ENCODE data around the gene KANSL3. TPM values are rescaled to one million over a fixed set of nuclear protein-coding genes. Genes with fewer than 3 reads are reported as not detected.

KANSL3 gene
- polyA plus RNA-seq, 1 experiment = 28.3 TPM

GRCh38 chr2:96604104-96604503 is 34.0 kb downstream of the KANSL3 start:
- no peak overlapping the region for H3K4me3 ChIP-seq (ENCODE audit: low read depth, low read length)
- no peak for DNase-seq (ENCODE audit: low read depth)
- TF ChIP-seq CTCF (IDR thresholded peaks at IDR 0.05; ENCODE audit: insufficient read depth, low read depth, low read length) = peak; percentile 8; the same call in 1 of the 2 replicates
- H3K36me3 ChIP-seq (ENCODE audit: control insufficient read depth, insufficient read depth, low read length) = peaks cover 40% of the 10 kb centered on the region
- CTCF ChIA-PET = interaction anchor here (0.7 to 1.4 kb wide), 3 partner anchors 14 to 33 kb away, joined by 3 to 5 read pairs (median 4); no protein-coding TSS in a partner anchor
- POLR2A ChIA-PET = no interaction called here
- H3K27me3 ChIP-seq (ENCODE audit: control insufficient read depth, insufficient read depth, low read length) = no peaks in the 10 kb centered on the region

GRCh38 chr2:96602330-96602823 is 35.7 kb downstream of the KANSL3 start:
- CTCF ChIA-PET = no interaction called here
- peaks cover 31% of the 10 kb centered on the region for H3K36me3 ChIP-seq (ENCODE audit: control insufficient read depth, insufficient read depth, low read length)
- no peak overlapping the region for H3K4me3 ChIP-seq (ENCODE audit: low read depth, low read length)
- H3K27me3 ChIP-seq (ENCODE audit: control insufficient read depth, insufficient read depth, low read length) = no peaks in the 10 kb centered on the region
- no peak for DNase-seq (ENCODE audit: low read depth)
- POLR2A ChIA-PET = no interaction called here
- no peak for TF ChIP-seq CTCF (IDR thresholded peaks at IDR 0.05; ENCODE audit: insufficient read depth, low read depth, low read length)

DNA sequence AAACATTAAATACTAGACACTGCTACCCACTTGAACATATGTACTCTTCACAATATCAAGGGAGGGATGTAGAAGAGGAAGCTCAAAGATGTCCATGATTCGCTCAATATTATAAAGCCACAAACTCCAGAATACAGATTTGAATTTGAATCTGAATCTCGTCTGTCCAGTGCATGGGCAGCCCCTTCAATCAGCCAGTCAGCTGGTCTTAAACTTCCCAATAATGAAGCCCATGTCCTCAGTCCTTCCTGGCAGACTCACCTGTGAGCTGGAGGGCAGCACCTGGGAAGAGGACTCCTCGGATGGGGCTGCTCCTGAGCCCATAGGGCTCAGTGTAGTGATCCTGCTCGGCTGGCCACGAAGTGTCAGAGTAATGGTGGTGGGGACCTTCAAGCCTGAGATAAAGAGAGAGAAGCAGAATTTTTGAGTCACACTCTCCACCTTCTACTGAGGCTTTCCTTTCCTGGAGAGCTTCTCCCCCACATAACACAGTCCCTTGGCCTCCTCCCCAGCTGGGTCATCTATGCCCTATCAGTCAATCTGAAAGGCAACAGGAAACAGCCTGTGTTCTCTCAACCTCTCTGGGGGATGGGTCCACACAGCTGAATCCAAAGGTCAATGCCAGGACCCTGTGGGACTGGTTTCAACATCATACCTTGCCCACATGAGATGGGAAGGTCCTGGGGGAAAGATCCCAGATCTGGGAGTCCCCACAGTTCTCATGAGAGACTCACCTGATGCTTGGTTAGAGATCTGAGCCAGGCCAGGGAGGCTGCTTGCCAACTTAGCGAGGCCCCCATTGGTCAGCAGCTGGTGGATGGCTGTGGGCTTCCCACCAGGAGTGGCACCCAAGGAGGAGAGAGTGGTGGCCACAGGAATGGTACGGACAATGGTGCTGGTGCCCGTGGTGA is 36.5 kb downstream of the KANSL3 start:
- CTCF ChIA-PET = no interaction called here

GRCh38 chr2:96599941-96600340 is 38.2 kb downstream of the KANSL3 start:
- TF ChIP-seq CTCF (IDR thresholded peaks at IDR 0.05; ENCODE audit: insufficient read depth, low read depth, low read length) = no peak
- Histone ChIP-seq H3K27me3 (ENCODE audit: control insufficient read depth, insufficient read depth, low read length) (no peaks in the 10 kb centered on the region), H3K36me3 (ENCODE audit: control insufficient read depth, insufficient read depth, low read length) (peaks cover 26% of the 10 kb centered on the region), H3K4me3 (ENCODE audit: low read depth, low read length) (no peak overlapping the region)
- ChIA-PET POLR2A (no interaction called here), CTCF (no interaction called here)
- DNase-seq (ENCODE audit: low read depth) = no peak

More for the DNA sequence above, 36.5 kb downstream of the KANSL3 start:
- no peaks in the 10 kb centered on the region for H3K27me3 ChIP-seq (ENCODE audit: control insufficient read depth, insufficient read depth, low read length)
- no peak for TF ChIP-seq CTCF (IDR thresholded peaks at IDR 0.05; ENCODE audit: insufficient read depth, low read depth, low read length)
- H3K36me3 ChIP-seq (ENCODE audit: control insufficient read depth, insufficient read depth, low read length) = peaks cover 28% of the 10 kb centered on the region
- no peak overlapping the region for H3K4me3 ChIP-seq (ENCODE audit: low read depth, low read length)
- POLR2A ChIA-PET = no interaction called here
- no peak for DNase-seq (ENCODE audit: low read depth)

GRCh38 chr2:96596596-96596995 is 41.5 kb downstream of the KANSL3 start:
- TF ChIP-seq CTCF (IDR thresholded peaks at IDR 0.05; ENCODE audit: insufficient read depth, low read depth, low read length) = no peak
- DNase-seq (ENCODE audit: low read depth) = no peak
- H3K36me3 ChIP-seq (ENCODE audit: control insufficient read depth, insufficient read depth, low read length) = peaks cover 20% of the 10 kb centered on the region
- H3K4me3 ChIP-seq (ENCODE audit: low read depth, low read length) = no peak overlapping the region
- no peaks in the 10 kb centered on the region for H3K27me3 ChIP-seq (ENCODE audit: control insufficient read depth, insufficient read depth, low read length)
- ChIA-PET CTCF (no interaction called here), POLR2A (no interaction called here)
